Kidney epithelial cell (primary cell): ENCODE results near the gene PLXNA4. TPM values are rescaled to one million over a fixed set of nuclear protein-coding genes. Genes with fewer than 3 reads are reported as not detected.

ENCODE experiments used
- DNase-seq: peaks from one replicate; pipeline ENCODE4 v3.0.0-alpha.2; 2010; ENCODE audit warnings: low read depth
- H3K27me3 ChIP-seq: 2 replicates; pipeline ENCODE4 v1.6.0; 2011; ENCODE audit warnings: low read length; ENCODE audit not compliant: control insufficient read depth, insufficient read depth
- H3K36me3 ChIP-seq: 2 replicates; pipeline ENCODE4 v1.5.1; 2011; ENCODE audit warnings: low read length; ENCODE audit not compliant: control insufficient read depth, insufficient read depth
- H3K4me3 ChIP-seq: 2 replicates; pipeline ENCODE4 v1.5.1; 2011; ENCODE audit warnings: low read depth, mild to moderate bottlenecking, control low read depth, low read length
- CTCF ChIP-seq: IDR thresholded peaks from 2 replicates; pipeline ENCODE4 v1.5.1; 2011; ENCODE audit warnings: mild to moderate bottlenecking, moderate library complexity, low read length, control low read depth, inconsistent platforms; ENCODE audit not compliant: insufficient read depth, poor library complexity, severe bottlenecking
- total RNA-seq: library from RNA; depleted of rRNA; stranded (reverse); fragments of >200 nt; gene quantifications from 2 replicates; pipeline ENCODE4 v1.2.3, GENCODE V29; 2015

PLXNA4 gene
- total RNA-seq, 1 donor from 2014 or later = 5.9 TPM

- TF ChIP-seq CTCF = no peak
Measured at GRCh38 chr7:132414857-132415256, 161.4 kb downstream of the PLXNA4 start.

DNA sequence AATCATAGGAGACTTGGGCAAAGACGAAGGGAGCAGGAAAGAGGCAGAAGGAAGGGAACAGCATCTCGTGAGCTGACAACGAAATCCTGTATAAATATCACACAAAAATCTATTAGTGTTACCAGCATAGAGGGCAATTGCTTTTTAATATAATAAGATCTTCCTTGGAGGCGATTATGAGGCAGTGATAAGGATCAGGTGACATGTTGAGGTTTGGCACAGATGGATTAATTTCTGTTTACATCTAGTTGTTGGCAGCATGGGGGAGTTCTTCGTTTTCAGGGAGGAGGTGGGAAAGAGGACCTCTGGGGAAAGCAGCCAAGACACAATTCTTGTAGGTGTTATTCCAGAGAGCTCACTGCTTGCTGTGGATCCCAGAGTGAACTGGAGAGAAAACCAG, 163.8 kb downstream of the PLXNA4 start:
- H3K27me3 ChIP-seq = no peaks in the 10 kb centered on the region
- no peak for DNase-seq
- no peak for TF ChIP-seq CTCF

More at GRCh38 chr7:132414857-132415256, 161.4 kb downstream of the PLXNA4 start:
- DNase-seq = no peak
- Histone ChIP-seq H3K36me3 (no peaks in the 10 kb centered on the region), H3K27me3 (peaks cover 5% of the 10 kb centered on the region), H3K4me3 (no peak overlapping the region)

GRCh38 chr7:132410861-132411541, 165.3 kb downstream of the PLXNA4 start:
- H3K4me3 ChIP-seq = no peak overlapping the region
- H3K36me3 ChIP-seq = no peaks in the 10 kb centered on the region
- no peak for TF ChIP-seq CTCF
- H3K27me3 ChIP-seq = no peaks in the 10 kb centered on the region
- no peak for DNase-seq

More for the DNA sequence above, 163.8 kb downstream of the PLXNA4 start:
- no peak overlapping the region for H3K4me3 ChIP-seq
- H3K36me3 ChIP-seq = no peaks in the 10 kb centered on the region

DNA sequence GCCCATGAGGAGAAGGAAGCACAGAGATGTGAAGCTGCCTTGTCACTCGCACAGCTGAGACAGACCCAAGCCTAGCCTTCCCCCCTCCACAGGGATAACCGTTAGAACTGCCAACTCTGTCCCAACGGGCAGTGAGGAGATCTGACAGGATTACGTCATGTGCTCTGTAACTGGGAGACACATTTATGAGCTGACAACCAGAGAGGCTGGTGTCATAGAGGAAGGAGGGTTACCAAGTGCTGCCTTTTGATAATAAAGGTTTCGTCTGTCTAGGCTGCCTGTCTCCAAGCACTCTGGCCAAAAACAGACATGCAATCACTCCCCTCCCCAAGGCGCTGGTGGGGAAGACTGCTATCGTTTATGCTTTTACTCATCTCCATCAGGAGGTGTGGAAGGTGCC, 165.9 kb downstream of the PLXNA4 start:
- TF ChIP-seq CTCF = no peak
- Histone ChIP-seq H3K36me3 (no peaks in the 10 kb centered on the region), H3K27me3 (no peaks in the 10 kb centered on the region), H3K4me3 (no peak overlapping the region)
- no peak for DNase-seq

DNA sequence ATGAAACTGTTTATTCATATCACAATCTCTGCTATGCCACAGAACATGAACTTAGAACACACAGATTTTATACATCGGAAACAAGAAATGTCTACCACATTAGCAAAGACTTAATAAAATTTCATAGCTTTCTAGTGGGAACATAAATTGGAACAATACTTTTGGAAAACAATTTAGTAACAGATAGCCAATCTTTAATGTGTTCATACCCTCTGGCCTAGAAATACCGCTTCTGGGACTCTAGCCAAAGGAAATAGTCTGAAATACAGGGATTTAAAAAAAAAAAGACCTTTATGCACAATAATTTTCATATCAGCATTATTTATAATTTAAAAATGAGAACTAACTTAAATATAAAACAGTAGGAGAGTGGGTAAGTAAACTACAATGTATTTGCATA, 168.5 kb downstream of the PLXNA4 start:
- Histone ChIP-seq H3K36me3 (no peaks in the 10 kb centered on the region), H3K4me3 (no peak overlapping the region), H3K27me3 (no peaks in the 10 kb centered on the region)
- TF ChIP-seq CTCF = no peak
- no peak for DNase-seq

DNA sequence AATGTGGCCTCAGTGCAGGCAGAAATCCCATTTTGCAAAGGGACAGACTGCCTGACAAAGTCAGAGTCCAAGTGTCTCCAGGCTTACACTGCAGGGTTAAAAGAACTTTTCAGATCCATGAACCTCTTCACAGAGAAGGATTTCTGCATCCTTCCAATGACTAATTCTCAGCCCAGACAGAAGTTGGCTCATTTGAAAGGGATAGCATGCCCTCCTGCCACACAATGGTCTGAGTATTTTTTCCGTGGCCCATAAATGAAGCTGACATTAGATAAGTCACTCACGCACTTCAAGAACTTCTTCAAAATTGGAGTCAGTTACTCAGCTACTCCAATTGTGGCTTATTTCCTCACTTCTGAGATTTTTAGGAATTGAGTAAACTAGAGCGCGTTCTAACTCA, 170.2 kb downstream of the PLXNA4 start:
- DNase-seq = no peak
- no peaks in the 10 kb centered on the region for H3K27me3 ChIP-seq
- no peak for TF ChIP-seq CTCF
- no peaks in the 10 kb centered on the region for H3K36me3 ChIP-seq
- no peak overlapping the region for H3K4me3 ChIP-seq
